GM12874 (cell line): ENCODE results near the gene RGS9BP.

ENCODE experiments used
- CTCF ChIP-seq: IDR thresholded peaks from 2 replicates; pipeline ENCODE4 v1.5.1; 2011; ENCODE audit warnings: low read depth, mild to moderate bottlenecking, control low read depth, low read length, moderate library complexity; ENCODE audit not compliant: insufficient read depth

Gene RGS9BP

DNA sequence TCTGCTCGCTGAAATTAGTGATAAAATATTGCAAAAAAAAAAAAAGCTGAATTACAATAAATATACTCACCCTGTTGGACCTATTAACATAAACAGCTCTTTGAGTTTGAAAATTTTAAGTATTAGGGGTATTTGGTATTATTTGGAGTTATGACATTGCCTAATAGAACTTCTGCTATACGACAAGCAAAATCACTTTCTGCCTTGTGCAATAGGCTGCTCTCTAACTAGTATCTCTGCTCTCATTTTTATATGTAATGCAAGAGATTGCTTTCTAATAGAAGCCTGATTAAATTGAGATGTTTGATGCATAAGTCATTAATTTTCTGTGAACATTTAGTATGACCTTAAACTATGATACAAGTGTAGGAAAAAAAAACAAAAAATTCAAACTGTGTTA is 5.3 kb downstream of the RGS9BP start:
- TF ChIP-seq CTCF = no peak

DNA sequence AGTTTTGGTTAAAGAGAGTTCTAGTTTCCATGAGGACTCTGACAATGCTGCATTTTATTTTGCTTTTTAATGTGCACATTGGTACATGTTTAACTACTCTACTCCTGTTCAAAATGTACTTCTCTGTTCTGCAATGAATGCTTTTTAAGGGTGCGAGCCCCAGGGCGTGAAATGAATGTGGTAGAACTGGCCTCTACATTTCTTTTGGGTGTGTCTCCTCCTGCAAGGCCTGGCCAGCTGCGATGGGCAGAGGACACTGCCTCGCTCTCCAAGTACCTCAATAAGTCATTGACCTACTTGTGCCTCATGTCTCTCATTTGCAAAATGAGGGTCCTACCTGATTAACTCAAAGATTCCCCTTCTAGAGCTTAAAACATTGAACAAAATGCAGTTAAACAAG is 6.7 kb downstream of the RGS9BP start:
- no peak for TF ChIP-seq CTCF

DNA sequence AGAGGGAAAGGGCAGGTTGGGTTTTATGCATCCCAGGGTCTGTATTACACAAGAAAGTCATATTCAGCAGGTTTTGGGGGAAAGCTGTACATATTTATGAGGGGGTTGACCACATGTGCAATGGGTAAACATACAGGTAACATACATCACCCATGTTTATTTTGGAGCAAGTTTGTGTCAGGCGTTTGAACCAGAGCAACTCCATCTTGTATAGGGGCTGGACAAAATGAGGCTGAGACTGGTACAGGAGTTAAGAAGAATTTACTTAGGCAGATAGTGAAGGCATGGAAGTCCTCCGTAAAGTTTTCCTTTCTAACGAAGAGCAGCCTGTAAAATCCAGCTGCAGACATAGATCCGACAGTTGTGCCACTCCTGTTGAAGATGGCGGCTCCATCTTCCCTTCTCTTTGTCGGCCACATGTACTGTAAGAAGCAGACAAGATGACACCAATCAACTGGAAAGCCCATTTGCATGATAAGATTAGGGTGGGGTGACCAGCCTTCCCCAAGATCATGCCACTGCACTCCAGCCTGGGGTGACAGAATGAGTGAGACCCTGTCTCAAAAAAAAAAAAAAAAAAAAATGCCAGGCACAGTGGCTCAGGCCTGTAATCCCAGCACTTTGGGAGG is 11.3 kb downstream of the RGS9BP start:
- no peak for TF ChIP-seq CTCF

GRCh38 chr19:32687681-32688080 is 12.0 kb downstream of the RGS9BP start:
- TF ChIP-seq CTCF = no peak

DNA sequence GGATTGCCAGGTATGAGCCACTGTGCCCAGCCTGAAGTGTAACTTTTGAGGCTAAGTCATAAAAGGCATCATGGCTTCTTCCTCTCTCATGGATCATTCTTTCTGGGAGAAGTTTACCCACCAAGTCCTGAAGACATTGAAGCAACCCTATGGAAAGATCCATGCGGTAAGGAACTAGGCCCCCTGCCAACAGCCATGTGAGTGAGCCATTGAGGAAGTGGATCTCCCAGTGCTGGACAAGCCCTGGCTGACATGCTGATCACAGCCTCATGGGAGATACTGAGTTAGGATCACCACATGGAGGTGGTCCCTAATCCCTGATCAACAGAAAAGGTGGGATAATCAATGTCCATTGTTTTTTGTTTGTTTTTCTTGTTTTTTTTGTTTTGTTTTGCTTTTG is 12.7 kb downstream of the RGS9BP start:
- no peak for TF ChIP-seq CTCF

GRCh38 chr19:32691291-32691951 is 15.8 kb downstream of the RGS9BP start, which contains the start of gene NUDT19:
Gene NUDT19, plus strand, starts transcription at chr19:32691821. Its CDS starts 140 bp downstream, at chr19:32691961.
- TF ChIP-seq CTCF = no peak

DNA sequence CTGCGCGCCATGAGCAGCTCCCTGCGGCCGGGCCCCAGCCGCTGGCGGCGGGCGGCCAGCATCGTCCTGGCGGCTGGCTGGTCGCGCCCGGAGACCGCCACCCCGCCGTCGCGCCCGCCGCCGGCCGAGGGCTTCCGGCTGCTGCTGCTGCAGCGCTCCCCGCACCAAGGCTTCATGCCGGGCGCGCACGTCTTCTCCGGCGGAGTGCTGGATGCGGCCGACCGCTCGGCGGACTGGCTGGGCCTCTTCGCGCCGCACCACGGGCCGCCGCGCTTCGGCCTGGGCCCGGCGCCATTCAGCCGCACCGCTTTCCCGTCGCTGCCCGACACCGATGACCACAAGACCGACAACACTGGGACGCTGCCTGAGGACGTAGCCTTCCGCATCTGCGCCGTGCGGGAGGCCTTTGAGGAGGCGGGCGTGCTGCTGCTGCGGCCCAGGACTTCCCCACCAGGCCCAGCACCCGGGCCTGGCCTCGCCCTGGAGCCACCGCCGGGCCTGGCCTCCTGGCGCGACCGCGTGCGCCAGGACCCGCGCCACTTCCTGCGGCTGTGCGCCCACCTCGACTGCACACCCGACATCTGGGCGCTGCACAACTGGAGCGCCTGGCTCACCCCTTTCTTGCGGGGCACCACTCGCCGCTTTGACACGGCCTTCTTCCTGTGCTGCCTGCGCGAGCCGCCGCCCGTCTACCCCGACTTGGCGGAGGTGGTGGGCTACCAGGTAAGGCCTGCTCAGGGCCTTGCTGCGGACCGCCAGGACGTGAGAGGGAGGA is 16.5 kb downstream of the RGS9BP start:
- TF ChIP-seq CTCF = no peak
